Stomach (tissue), 4 donors: Measurements from ENCODE around the gene DNAL4.

Experiments used
- CTCF ChIP-seq, 7 experiments: fragments of 450-650 bp in 4 of 7; fragments of 200-600 bp in 3 of 7; sonication (generic) in 3 of 7; IDR thresholded peaks; one replicate each; pipeline ENCODE4 v1.5.1; 2016 to 2019; ENCODE audit warnings: antibody characterized with exemption in 7 of 7, control low read depth in 2 of 7, mild to moderate bottlenecking in 1 of 7
- EP300 ChIP-seq: sonication (generic); formaldehyde crosslinking; IDR thresholded peaks from one replicate; pipeline ENCODE4 v1.6.1; 2017; ENCODE audit warnings: antibody characterized with exemption
- POLR2A ChIP-seq, 4 donors: fragments of 450-650 bp; IDR thresholded peaks; one replicate each; pipeline ENCODE4 v1.6.1; 2016; ENCODE audit warnings: antibody characterized with exemption in 4 of 4, control low read depth in 2 of 4, mild to moderate bottlenecking in 1 of 4, moderate library complexity in 1 of 4
- POLR2AphosphoS5 ChIP-seq, 3 donors: sonication (generic); formaldehyde crosslinking; IDR thresholded peaks; one replicate each; pipeline ENCODE4 v1.6.1; 2016; ENCODE audit warnings: antibody characterized with exemption in 3 of 3

DNA sequence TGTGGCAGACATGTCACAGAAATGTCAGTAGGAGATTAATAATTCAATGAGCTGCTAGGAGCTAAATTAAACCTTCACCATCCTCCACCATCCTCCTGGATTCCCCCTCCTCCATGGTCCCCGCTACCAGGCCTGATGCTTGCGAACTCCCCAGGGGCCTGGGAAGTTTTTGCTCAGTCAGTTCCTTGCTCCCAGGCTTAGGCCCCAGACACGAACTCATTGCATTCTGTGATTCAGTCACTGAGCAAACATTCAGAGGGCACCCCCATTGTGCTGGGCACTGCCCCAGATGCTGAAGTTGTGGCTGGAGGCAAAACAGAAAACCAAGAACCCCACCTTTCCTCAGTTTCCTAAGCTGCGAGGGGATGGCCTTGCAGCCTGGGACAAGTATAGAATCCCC, 35.5 kb upstream of the DNAL4 start:
- no peak for TF ChIP-seq CTCF (IDR thresholded peaks at IDR 0.05)
- TF ChIP-seq POLR2A (IDR thresholded peaks at IDR 0.05) = no peak
- no peak for TF ChIP-seq EP300
- TF ChIP-seq POLR2AphosphoS5 (IDR thresholded peaks at IDR 0.05) = no peak
